Thyroid gland (tissue), 4 donors: ENCODE measurements around the gene YIPF7. TPM values are rescaled to one million over a fixed set of nuclear protein-coding genes. Genes with fewer than 3 reads are reported as not detected.

Experiments used
- DNase-seq, 2 donors: peaks; one replicate each; pipeline ENCODE4 v3.0.0-alpha.2; 2019
- H3K27ac ChIP-seq, 3 donors: fragments of 200-600 bp; sonication (generic); 1 replicate in 2 of 3; 2 replicates in 1 of 3; pipeline ENCODE4 v1.5.1; 2016 to 2019; ENCODE audit warnings: mild to moderate bottlenecking in 1 of 3, moderate library complexity in 1 of 3
- H3K27me3 ChIP-seq: fragments of 200-600 bp; sonication (generic); one replicate; pipeline ENCODE4 v1.5.1; 2019
- H3K36me3 ChIP-seq, 2 donors: fragments of 200-600 bp; sonication (generic); one replicate each; pipeline ENCODE4 v1.5.1; 2016 to 2019
- H3K4me1 ChIP-seq, 2 donors: fragments of 200-600 bp; sonication (generic); one replicate each; pipeline ENCODE4 v1.5.1; 2017 to 2019
- H3K4me3 ChIP-seq, 3 donors: fragments of 200-600 bp; sonication (generic); replicated peaks in 1 of 3; 1 replicate in 2 of 3; 2 replicates in 1 of 3; pipeline ENCODE4 v1.5.1; 2016; ENCODE audit warnings: mild to moderate bottlenecking in 1 of 3
- H3K9me3 ChIP-seq: fragments of 200-600 bp; sonication (generic); one replicate; pipeline ENCODE4 v1.5.1; 2017
- CTCF ChIP-seq, 6 experiments: fragments of 200-600 bp in 3 of 6; fragments of 450-650 bp in 3 of 6; sonication (generic) in 3 of 6; IDR thresholded peaks; one replicate each; pipeline ENCODE4 v1.5.1; 2016 to 2019; ENCODE audit warnings: antibody characterized with exemption in 6 of 6, mild to moderate bottlenecking in 2 of 6, inconsistent platforms in 1 of 6, moderate library complexity in 1 of 6
- POLR2A ChIP-seq, 2 donors: fragments of 450-650 bp; IDR thresholded peaks; one replicate each; pipeline ENCODE4 v1.6.1; 2017; ENCODE audit warnings: antibody characterized with exemption in 2 of 2, mild to moderate bottlenecking in 2 of 2, moderate library complexity in 1 of 2
- WGBS, 2 donors: methylation state at CpG; one replicate each; pipeline ENCODE4 v1.1.5; 2017; 5-methylcytosine and 5-hydroxymethylcytosine counted together
- intact Hi-C: fragments of 100-400 bp; cut with DNase I; formaldehyde crosslinking; loops from one replicate; pipeline ENCODE4 v1.15.1; 2023
- total RNA-seq, 4 donors: library from RNA; depleted of rRNA; stranded (reverse); fragments of >200 nt; gene quantifications; one replicate each; pipeline ENCODE4 v1.2.3, GENCODE V29; 2016

YIPF7 gene
- total RNA-seq, result not detected

DNA sequence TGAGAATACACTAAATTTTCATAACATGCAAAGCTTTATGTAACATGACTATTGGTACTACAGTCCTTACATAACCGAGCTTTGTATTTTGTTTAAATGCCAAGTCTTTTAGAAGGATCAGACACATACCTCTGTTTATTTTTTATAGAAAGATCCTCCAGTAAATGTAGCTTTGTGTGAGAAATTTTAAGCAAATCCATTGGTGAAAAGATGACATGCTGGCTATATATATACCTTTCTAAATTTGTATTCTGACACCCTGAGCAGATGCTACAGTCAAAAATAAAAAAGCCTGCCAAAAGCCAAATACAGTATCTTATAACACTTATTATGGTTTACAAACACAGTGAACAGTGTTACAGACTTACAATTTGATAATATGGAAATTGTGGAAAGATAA lies at the start of gene YIPF7:
TSS of gene YIPF7 (minus strand) at position 201 of the 400 bp plus-strand sequence. CDS start 1,525 bp downstream, outside the sequence.
- intact Hi-C loops, result no loop called here
- 83 to 90% methylated on average over 1 of the region's 1 CpG for WGBS, 2 donors
- no peaks in the 10 kb centered on the region for H3K36me3 ChIP-seq
- no peak within 1 kb of the TSS for H3K27ac ChIP-seq
- DNase-seq, result no peak
- TF ChIP-seq CTCF (IDR thresholded peaks at IDR 0.05), result no peak
- no peak for TF ChIP-seq POLR2A (IDR thresholded peaks at IDR 0.05)
- H3K4me3 ChIP-seq, result no peak within 1 kb of the TSS
- H3K27me3 ChIP-seq, result no peaks in the 10 kb centered on the region
- no peaks in the 10 kb centered on the region for H3K4me1 ChIP-seq
- no peaks in the 10 kb centered on the region for H3K9me3 ChIP-seq

- H3K4me1 ChIP-seq, result no peaks in the 10 kb centered on the region
- no peaks in the 10 kb centered on the region for H3K9me3 ChIP-seq
- intact Hi-C loops, result no loop called here
- H3K36me3 ChIP-seq, result peaks cover 27 to 42% of the 10 kb centered on the region in 2 donors
- no peak overlapping the region for H3K4me3 ChIP-seq
- no peak for TF ChIP-seq POLR2A (IDR thresholded peaks at IDR 0.05)
- TF ChIP-seq CTCF (IDR thresholded peaks at IDR 0.05), result no peak
- H3K27me3 ChIP-seq, result no peaks in the 10 kb centered on the region
- H3K27ac ChIP-seq, result no peak overlapping the region
- DNase-seq, result no peak
- WGBS, 2 donors, result 89 to 90% methylated on average over 2 of the region's 2 CpGs
Observed at GRCh38 chr4:44701037-44701436, 49.6 kb upstream of the YIPF7 start.

- intact Hi-C loops, result no loop called here
- WGBS, 2 donors, result 91 to 100% methylated on average over 1 of the region's 1 CpG
- H3K36me3 ChIP-seq, result peaks cover 27 to 44% of the 10 kb centered on the region in 2 donors
- TF ChIP-seq POLR2A (IDR thresholded peaks at IDR 0.05), result no peak
- TF ChIP-seq CTCF (IDR thresholded peaks at IDR 0.05), result no peak
- H3K9me3 ChIP-seq, result no peaks in the 10 kb centered on the region
- H3K4me3 ChIP-seq, result no peak overlapping the region
- no peaks in the 10 kb centered on the region for H3K27me3 ChIP-seq
- no peaks in the 10 kb centered on the region for H3K4me1 ChIP-seq
- DNase-seq, result no peak
- H3K27ac ChIP-seq, result no peak overlapping the region
Observed at GRCh38 chr4:44700427-44700826, 49.0 kb upstream of the YIPF7 start.

GRCh38 chr4:44684648-44685047 lies 33.2 kb upstream of the YIPF7 start:
- H3K4me1 ChIP-seq, result peaks cover 10% of the 10 kb centered on the region in 2 donors
- H3K27me3 ChIP-seq, result no peaks in the 10 kb centered on the region
- H3K36me3 ChIP-seq, result peaks cover 6 to 18% of the 10 kb centered on the region in 2 donors
- H3K4me3 ChIP-seq, result no peak overlapping the region
- 91 to 93% methylated on average over 1 of the region's 1 CpG for WGBS, 2 donors
- H3K27ac ChIP-seq, result no peak overlapping the region
- intact Hi-C loops, result no loop called here
- H3K9me3 ChIP-seq, result no peaks in the 10 kb centered on the region
- DNase-seq, result no peak
- TF ChIP-seq CTCF (IDR thresholded peaks at IDR 0.05) (no peak), POLR2A (IDR thresholded peaks at IDR 0.05) (no peak)

- Histone ChIP-seq H3K27me3 (no peaks in the 10 kb centered on the region), H3K4me1 (peaks cover 19 to 25% of the 10 kb centered on the region in 2 donors), H3K27ac (peak overlapping the region in 2 of 3 donors; percentile 93 to 94), H3K9me3 (no peaks in the 10 kb centered on the region), H3K4me3 (peak overlapping the region; percentile 68 to 84 (median 76)), H3K36me3 (peaks cover 0 to 6% of the 10 kb centered on the region in 2 donors)
- no peak for TF ChIP-seq CTCF (IDR thresholded peaks at IDR 0.05)
- no peak for TF ChIP-seq POLR2A (IDR thresholded peaks at IDR 0.05)
- no peak for DNase-seq
- WGBS, 2 donors, result 4 to 6% methylated on average over 3 of the region's 3 CpGs
- intact Hi-C loops, result no loop called here
Observed at GRCh38 chr4:44679060-44679459, 27.6 kb upstream of the YIPF7 start.
